ENCODE measurements around the gene CLINT1.

- no peak for TF ChIP-seq CTCF (conservative IDR thresholded peaks at IDR 0.05)
- TF ChIP-seq ZFX (IDR thresholded peaks at IDR 0.05), result no peak
Measured at GRCh38 chr5:157772127-157772526, 86.8 kb downstream of the CLINT1 start.

All from C4-2B (cell line).